Activated T-cell treated with anti-CD3 and anti-CD28 coated beads, Interleukin-2, amount 50 U/mL, for 48 hours (primary cell): Measurements from ENCODE around the gene ALDH1A2.
A peak's percentile ranks its signal among the peaks of the same experiment; 100 is the strongest.
"Not testable (repeated sequence)": the region's sequence is repeated elsewhere in the genome, so short reads cannot be mapped to it uniquely, and the experiment has no call there.

Experiments used
- DNase-seq, 2 experiments: peaks; one replicate each; pipeline ENCODE4 v3.0.0-alpha.2; 2020

ALDH1A2 gene

DNA sequence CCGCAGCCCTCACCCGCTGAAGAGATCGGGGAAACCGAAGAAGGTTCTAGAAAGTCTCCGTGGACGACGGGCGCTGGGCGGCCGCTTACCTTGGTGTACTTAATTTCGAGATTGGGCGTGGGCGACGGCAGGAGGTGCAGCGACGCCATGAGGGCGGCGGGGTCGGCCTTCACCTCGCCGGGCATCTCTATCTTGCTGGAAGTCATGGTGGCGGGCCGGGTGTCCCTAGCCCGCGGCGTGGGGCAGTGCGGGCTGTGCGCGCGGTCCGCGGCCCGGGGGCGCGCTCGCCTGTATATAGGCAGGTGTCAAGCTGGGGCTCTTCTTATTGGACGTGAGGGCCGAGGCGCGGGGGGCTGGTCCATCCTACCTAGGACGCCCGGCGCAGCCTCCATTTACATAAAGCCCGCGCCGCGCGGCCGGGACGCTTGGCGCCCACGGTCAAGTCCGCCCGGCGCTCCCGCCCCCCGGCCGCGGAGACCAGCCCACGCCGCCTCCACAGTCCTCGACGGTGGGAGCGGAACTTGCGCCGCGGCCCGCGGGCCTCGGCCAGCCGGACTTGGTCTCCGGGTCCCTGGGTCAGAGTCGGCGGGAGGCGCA, at the start of gene ALDH1A2:
ALDH1A2 (minus strand) TSS at position 267 of the 597 bp plus-strand sequence; CDS start at position 206, 61 bp downstream.
- peak in 1 of 2 experiments; percentile 25 for DNase-seq

DNA sequence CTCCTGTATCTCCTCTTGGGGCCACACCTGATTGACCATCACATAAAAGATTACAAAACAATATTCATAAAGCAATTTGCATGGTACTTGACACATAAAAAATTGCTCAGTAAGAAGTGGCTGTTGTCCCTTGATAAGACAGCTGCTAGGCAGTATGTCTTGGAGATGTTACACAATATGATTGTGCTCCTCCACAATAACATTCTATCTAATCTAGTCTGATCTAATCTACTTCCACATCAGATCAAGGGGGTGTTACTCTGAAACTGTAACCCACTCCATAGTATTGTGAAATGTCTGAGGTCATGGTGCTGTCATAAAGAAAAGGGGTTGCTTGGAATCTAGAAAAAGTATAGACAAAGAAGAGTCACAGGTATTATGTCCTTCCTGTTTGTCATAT, 49.3 kb upstream of the ALDH1A2 start:
- DNase-seq: no peak

DNA sequence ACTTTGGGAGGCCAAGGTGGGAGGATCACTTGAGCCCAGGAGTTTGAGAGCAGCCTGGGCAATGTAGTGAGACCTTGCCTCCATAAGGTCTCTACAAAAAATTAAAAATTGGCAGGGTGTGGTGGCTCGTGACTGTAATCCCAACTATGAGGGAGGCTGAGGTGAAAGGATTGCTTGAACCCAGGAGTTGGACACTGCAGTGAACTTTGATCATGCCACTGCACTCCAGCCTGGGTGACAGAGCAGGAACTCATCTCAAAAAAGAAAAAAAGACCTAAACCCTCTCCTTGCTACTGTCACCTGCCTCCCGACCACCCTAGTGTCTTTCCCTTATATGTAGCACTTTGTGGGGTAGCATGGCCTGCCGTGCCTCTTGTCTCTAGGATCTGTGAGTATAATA, 48.9 kb upstream of the ALDH1A2 start:
- DNase-seq: no peak

DNA sequence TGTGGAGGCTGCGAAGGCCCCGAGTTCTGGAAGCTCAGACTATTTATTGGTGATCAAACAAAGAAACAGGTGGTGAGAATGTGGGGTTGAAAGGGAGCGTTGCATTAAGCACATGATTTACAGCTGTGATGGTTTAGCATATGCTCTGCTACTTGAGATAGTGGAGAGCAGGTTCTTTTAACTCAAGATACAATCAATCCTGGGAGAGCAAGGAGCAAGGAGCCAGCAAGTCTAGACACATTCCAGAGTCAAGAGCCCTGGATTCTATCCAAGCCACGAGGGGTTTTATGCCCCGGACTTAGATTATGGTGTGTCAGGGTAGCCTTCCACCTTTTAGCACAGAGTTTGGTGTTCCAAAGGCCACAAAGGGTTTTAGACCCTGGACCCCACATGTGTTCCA, 47.8 kb upstream of the ALDH1A2 start:
- not testable (repeated sequence) for DNase-seq

DNA sequence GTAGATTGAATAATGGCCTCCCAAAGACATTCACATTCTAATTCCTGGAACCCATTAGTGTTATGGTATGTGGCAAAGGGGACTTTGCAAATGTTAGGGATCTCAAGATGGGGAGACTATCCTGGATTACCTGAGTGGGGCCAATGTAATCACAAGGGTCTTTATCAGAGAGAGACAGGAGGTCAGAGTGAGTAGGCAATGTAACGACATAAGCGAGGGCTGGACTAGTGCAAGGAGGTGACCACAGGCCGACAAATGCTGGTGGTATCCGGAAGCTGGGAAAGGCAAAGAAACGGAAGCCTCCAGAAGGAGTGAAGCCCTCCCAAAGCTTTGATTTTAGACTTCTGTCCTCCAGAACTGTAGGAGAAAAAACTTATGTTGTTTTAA, 46.2 kb upstream of the ALDH1A2 start:
- no peak for DNase-seq

DNA sequence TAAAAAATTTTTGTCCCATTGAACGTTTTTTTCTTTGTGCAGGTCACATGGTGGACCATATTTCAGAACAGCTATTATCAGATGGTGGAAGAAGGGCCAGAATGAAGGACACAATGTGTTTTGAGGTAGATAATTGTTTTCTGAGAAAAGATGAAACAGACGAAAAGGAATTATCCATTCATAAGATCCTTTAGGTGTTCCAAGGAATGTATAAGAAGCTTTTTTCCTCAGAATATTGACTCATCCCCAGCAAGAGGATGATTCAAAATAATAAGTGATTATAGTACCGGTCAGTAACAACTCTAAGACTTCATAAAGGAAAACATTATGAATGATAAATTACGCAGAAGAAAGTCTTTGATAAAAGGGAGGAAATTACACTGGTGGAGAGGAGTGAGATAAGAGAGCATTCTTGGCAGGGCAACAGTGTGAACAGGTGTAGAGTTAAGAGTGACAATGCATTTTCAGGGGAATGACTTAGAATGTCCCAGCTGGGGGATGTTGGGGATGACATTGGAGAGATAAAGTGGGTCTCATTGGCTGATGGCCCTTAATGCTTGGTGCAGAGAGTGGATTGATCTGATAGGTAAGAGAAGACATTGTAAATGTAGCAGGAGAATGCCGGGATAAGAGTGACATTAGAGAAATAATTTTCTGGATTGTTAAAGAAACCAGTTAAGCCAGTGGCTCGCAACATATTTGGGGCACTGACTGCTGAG, 45.6 kb upstream of the ALDH1A2 start:
- no peak for DNase-seq

DNA sequence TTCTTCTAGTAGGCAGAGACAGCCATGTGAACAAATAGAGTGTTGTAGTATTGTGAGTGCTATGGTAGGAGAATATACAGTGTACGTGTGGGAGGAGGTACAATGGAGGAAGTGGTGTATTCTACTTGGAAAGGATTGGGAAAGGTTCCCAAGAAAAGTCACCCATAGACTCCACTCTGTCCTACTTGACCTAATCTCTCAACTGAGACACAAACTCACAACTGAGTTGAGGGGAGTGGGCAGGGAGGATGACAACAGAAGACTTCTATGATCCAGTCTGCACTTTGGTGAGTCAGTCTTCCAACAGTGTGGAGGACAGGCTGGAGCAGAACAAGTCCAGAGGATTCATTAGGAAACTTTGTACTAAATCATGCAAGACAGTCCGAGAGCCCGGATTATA, 43.9 kb upstream of the ALDH1A2 start:
- no peak for DNase-seq

DNA sequence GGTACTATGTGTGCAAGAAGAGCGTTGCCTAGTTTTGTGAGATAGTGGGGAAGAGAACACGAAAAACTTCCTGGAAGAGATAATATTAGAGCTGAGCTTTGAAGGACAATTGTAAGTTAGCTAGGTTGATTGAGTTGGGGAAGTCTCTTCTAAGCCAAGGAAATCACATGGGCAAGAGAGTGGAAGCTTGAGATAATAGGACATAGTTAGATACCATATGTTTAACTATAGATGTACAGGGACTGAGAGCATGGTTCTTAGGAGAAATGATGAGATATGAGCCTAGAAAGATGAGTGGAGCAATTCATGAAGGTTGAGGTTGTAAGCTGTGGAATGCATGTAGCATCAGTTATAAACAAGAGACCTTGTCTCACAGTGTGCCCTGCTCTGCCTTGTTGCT, 42.6 kb upstream of the ALDH1A2 start:
- no peak for DNase-seq

DNA sequence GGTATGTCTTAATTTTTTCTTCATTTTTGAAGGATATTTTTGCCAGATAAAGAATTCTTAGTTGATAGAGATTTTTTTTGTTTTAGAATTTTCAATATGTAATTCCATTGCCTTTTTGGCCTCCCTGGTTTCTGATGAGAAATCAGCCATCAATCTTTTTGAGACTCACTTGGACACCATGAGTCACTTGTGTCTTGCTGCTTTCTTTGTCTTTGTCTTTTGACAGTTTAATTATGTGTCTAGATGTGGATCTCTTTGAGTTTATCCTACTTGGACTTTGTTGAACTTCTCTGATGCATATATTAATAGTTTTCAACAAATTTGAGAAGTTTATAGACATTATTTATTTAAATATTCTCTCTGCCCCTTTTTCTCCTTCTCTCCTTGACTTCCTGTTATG, 38.0 kb upstream of the ALDH1A2 start:
- DNase-seq: no peak

DNA sequence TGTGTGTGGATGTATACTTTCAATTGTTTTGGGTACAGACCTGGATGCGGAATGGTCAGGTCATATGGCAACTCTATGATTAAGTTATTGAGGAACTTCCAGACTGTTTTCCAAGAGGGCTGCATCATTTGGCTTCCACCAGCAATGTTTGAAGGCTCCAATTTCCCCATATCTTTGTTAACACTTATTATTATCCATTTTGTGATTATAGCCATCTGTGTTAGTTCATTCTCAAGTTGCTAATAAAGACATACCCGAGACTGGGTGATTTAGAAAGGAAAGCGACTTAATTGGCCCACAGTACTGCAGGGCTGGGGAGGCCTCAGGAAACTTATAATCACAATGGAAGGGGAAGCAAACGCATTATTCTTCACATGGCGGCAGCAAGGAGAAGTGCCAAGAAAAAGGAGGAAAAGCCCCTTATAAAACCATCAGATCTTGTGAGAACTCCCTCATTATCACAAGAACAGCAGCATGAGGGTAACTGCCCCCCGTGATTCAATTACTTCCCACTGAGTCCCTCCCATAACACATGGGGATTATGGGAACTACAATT, 31.1 kb upstream of the ALDH1A2 start:
- DNase-seq: no peak

DNA sequence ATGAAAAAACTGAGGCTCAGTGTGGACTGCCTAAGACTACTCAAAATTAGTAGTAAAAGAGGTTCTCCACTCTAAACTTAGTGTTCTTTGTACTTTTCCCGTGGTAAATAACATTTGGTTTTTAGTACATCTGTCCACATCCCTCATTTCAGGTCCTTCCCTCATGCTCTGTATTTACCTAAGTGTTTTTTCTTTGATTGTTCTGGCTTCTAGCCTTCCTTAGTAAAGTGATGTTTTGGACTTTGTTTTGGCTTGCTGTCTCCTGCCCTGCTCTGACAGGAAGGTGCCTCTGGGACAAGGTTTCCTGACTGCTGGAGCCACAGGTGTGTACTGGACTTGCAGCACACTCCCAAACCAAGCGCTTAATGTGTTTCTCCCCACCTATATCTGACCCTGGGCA, 29.9 kb upstream of the ALDH1A2 start:
- DNase-seq: no peak

DNA sequence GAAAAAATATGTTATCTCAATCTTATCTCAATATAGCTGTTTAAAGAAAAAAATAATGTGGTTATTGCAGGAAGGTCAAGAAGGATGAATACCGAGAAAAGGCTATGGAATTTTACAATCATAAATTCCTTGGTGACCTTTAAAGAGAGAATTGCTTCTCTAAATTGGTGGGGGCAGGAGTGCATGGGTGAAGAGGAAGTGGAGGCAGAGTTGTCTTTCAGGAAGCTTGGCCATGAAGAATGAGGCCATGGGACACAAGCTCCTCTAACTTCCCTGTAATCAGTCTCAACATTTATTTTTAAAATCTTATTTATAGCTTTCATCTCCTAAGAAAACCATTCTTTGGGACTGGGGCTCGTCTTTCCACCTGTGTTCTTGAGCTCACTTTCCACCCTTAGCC, 22.4 kb upstream of the ALDH1A2 start:
- DNase-seq: no peak

DNA sequence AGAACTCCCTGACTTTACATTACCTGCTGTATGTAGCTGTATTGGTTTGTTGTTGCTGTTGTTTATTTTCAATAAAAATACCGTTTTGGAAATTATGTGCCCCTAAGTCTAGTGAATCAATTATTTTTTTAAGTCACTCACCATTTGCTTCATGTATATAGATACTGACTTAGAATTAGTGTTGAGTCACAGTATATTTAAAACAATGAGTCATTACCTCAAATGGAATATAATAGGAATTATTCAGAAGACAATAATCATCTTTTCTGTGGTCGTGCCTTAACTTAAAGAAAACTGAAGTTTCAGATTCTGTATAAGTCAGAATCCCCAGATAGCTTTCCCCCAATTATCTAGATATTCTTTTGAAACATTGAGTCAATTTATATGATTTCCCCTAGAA, 21.0 kb upstream of the ALDH1A2 start:
- no peak for DNase-seq

DNA sequence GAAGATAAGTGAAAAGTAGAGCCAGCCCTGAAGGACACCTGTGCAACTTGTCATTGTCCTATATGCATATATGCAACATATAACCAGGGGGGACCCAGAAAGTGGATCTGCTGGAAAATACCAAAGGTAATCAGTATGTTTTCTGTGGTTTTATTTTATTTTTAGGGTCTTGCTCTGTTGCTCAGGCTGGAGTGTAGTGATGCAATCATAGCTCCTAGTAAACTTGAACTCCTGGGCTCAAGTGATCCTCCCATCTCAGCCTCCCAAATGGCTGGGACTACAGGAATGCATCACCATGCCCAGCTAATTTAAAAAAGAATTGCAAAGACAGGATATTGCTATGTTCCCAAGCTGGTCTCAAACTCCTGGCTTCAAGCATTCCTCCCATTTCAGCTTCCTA, 18.0 kb upstream of the ALDH1A2 start:
- no peak for DNase-seq

DNA sequence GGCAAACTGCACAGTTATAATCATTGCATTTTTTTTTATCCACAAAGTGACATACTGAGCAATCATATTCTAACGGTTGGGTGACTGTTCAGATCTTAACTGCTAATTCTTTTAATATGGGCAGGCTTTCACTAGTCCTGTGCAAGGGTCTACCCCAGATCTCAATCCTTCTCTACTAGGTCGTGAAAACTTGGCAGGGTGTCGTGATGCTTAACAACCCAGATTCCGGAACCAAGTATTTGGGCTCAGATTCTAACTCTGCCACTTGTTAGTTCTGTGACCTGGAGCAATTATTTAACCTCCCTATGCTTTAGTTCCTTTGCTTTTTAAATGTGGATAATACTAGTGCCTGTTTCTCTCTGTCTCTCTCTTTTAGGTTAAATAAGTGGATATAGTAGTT, 16.4 kb upstream of the ALDH1A2 start:
- DNase-seq: no peak

DNA sequence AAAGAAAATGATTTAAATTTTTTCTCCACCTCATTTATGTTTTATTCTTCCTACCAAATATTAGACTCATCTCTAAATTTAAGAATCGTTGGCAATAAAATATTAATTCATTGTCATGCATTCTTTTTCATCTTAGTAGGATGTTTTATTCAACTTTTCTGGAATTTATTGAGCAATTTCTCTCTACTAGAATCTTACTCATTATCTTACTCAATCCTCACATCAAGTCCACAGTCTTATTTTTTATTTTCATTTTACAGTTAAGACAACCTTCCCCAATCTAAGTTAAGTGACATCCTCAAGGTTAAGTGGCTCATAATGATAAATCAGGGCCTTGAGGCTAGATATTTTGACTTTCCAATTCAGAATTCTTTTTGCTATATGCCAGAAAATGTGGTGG, 15.9 kb upstream of the ALDH1A2 start:
- DNase-seq: no peak

DNA sequence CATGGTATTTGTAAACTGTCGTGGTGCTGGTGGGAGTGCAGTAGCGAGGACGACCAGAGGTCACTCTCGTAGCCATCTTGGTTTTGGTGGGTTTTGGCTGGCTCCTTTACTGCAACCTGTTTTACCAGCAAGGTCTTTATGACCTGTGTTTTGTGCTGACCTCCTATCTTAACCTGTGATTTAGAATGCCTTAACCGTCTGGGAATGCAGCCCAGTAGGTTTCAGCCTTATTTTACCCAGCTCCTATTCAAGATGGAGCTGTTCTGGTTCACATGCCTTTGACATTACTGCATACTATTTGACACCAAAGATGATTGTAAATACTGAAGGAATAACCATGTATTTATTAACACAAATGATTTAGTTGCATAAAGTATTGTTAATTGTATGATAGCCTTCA, 15.4 kb upstream of the ALDH1A2 start:
- not testable (repeated sequence) for DNase-seq

DNA sequence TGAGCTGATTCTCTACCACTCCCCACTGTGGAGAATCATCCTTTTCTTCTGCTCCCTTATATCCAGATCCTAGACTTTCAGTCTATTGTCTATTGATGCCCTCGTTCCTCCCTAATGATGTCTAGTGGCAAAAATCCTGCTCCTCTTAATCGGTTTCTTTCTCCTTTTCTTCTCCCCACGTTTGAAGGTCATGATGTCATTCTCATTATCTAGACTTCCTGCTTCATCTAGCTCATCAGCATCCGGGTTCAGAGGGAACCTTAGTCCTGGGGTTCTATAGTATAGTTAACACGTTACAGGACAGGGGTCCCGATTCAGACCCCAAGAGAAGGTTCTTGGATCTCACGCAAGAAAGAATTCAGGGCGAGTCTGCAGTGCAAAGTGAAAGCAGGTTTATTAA, 14.9 kb upstream of the ALDH1A2 start:
- no peak for DNase-seq

DNA sequence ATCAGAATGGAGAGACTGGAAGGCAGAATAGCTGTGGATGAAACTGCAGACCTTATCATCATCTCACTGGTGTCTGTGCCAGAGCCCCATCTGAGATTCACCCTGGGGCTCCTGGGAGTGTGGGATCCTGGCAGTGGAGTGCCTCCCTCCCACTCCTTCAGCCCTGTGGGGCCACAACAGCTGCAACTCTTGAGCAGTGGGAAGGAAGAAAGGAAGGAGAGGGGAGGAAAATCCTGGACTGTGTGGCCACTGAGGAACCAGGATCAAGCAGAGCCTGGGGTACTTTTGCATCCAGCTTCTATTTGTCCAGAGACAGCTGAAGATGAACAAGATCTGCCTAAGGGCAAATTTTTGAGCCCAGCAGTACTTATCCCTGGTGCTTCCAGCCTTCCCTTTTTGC, 13.1 kb upstream of the ALDH1A2 start:
- DNase-seq: no peak

DNA sequence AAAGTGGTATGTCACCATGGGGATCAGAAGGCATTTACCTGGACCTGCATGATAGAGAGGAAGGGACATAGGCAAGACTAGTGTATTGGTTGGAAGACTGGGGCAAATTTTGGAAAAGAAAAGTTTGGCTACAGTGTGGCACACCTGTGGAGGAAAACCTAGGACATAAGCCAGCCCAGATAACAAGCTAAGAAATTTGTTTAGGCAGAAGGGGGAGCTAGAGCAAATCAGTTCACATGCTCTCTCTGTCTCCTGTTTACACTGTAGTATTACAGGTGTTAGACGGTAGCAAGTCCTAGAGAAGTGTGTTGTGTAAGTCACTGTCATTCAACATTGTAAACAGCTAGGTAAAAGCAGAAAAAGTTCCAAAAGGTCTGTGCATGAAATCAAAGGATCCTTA, 11.9 kb upstream of the ALDH1A2 start:
- no peak for DNase-seq

DNA sequence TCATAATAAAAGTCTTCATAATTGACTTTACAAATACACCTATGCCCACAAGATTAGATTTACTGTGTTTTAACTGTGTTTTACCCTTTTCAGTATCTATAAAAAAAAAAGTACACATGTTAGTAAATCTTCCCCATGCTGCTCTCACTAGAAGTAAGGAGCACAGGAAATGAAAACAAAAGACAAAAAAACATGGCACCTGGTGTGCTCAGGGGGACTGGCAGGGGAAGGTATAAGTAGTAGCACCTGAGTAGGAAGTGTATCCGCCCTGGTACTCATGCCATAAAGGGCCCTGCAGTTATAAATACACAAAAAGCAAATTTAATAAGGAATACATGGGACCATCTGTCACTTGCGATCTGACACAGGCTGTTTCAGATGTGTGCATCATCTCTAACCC, 8.9 kb upstream of the ALDH1A2 start:
- no peak for DNase-seq

DNA sequence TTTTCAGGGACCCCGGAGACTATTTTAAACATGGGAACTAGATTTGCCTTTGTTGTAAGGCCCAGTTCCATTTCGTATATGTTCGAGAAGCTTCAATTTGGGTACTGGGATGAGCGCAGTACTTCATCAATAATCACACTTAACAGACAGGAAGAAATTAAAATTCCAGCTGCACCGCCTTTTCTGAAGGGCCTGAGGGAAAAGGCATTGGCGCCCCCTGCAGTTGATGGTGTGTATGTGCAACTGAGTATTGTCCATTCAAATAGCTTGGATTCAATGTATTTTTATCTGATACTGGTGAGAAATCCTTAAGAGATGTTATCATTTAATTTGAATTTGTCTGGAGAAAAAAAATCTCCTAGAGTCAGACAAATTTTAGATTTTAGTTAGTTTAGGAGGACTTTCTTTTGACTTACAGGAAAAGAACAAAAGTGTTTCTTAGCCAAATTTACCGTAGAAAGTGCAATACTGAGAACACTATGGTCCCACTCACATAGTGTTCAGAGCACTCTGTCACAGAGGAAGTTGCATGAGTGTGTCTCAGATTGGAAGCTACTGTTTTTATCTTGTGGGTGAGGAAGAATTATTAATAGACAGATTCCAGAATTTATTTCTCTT, 5.4 kb upstream of the ALDH1A2 start:
- peak; percentile 62 to 70 for DNase-seq

DNA sequence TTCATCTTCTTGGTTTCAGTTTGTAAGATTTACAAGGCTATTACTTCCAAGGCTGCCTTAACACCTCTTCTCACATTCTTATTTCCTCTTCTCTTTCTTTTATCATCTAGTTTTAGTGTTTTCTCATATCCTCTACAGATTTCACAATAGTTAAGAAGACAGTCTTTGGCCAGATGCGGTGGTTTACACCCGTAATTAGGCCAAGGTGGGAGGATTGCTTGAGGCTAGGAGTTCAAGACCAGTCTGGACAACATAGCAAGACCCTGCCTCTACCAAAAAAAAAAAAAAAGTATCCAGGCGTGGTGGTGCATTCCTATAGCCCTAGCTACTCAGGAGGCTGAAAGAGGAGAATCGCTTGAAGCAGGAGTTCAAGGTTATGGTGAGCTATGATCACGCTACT, 3.5 kb upstream of the ALDH1A2 start:
- DNase-seq: no peak
